HG02973 (cell line): ENCODE data around the gene DNAI4.
"Not testable (repeated sequence)": the region's sequence is repeated elsewhere in the genome, so short reads cannot be mapped to it uniquely, and the experiment has no call there.

Experiments used
- ATAC-seq: cut with Tn5 transposase; IDR thresholded peaks from one replicate; pipeline ENCODE4 v1.9.1; 2021; ENCODE audit warnings: moderate library complexity; ENCODE audit not compliant: unreplicated experiment

Gene DNAI4

GRCh38 chr1:66929999-66930822 is 5.6 kb upstream of the DNAI4 start:
- peak; percentile 55 for ATAC-seq

GRCh38 chr1:66929691-66929998 is 5.0 kb upstream of the DNAI4 start:
- no peak for ATAC-seq

DNA sequence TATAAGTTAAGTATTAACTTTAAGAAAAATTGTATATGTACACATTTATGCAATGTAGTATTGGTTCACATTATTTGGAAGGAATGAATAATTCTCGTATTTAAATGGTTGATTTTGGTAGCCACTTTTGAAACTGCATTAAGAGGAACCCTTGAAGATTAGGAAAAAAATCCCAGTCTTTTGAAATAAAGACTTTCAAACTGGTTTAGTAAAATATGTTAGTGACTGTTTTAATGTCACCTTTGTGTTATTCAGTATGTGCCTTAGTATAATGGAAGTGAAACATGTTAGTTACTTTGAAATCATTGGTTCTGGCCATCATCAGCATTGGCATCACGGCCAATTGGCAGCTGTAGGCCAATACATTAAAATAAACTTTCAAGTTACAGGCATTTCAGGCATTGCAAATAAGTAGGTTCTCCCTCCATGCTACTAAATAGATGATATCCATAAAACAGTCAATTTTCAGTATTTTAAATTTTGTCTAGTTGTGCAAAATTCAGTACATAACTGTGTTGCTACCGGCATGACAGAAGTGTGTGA is 4.6 kb upstream of the DNAI4 start:
- no peak for ATAC-seq

GRCh38 chr1:66927528-66927927 is 2.9 kb upstream of the DNAI4 start:
- no peak for ATAC-seq

DNA sequence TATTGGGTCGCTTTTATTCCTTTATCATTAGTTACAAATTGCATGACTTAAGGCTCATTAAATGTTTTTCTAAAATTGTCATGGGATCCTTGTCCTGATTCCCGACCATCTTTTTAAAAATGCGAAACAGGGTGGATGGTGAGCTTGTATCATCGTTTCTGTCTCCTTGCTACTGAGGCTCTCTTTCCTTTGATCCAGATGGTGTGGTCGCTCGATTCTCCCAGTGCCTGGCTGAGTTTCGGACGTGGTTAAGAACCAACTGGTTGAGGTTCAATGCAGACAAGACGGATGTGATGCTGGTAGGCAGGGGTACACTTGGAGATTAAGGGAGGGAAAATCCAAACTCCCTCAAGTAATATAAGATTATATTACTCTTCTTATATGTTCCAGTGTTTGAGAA is 1.3 kb upstream of the DNAI4 start:
- no peak for ATAC-seq

- peak; percentile 0 for ATAC-seq
Observed at GRCh38 chr1:66925558-66925910, 878 bp upstream of the DNAI4 start.

- ATAC-seq = no peak
Observed at GRCh38 chr1:66920543-66920942, 4.1 kb downstream of the DNAI4 start.

DNA sequence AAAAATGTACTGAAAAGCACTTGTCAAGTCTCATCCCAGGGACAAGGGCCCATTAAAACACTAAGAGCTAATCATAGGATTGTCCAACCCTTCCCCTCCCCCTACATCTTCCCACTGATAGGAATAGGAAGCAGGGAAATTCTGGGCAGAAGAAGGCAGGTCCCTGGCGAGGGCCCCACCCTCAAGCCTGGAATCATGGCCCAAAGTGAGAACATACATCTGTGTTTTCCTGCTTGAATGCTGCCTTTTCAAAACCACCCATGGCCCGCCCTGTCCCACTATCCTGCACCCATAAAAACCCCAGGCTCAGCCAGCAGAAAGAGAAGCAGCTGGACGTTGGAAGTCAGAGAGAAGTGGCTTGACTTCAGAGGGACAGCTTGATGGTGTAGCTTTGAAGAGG is 4.8 kb downstream of the DNAI4 start:
- ATAC-seq = no peak

- no peak for ATAC-seq
Observed at GRCh38 chr1:66919063-66919462, 5.6 kb downstream of the DNAI4 start.

DNA sequence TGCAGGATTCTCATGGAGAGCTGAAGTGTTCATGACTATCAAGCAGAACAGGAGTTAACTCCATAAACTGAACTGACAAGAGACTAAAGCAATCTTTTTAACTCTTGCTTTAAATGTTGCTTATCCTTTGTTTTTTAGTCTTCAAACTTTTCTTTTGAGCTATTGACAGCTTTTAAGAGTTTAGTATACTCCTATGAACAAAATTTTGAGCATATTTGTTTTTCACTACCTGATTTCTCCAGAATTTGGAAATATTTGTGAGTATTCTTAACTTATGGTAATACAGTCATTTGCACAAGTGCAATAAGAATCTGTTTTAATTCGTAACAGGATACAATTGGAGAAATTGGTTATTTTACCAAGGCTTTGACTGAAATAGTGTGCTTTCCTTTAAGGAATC is 7.2 kb downstream of the DNAI4 start:
- no peak for ATAC-seq

GRCh38 chr1:66916320-66916719 is 8.3 kb downstream of the DNAI4 start:
- no peak for ATAC-seq

DNA sequence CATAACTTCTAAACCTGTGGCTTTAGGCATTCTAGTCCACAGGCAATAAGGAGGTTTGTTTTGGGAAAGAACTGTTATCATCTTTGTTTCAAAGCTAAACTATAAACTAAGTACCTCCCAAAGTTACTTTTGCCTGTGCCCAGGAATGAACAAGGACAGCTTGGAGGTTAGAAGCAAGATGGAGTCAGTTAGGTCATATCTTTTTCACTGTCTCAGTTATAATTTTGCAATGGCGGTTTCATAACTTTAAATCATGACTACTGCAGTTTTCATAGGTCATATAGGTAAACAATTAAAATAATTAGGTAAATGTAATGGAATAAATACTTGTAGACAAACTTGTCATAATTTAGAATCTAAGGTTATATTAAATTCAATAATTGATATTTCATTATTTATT is 9.5 kb downstream of the DNAI4 start:
- not testable (repeated sequence) for ATAC-seq

DNA sequence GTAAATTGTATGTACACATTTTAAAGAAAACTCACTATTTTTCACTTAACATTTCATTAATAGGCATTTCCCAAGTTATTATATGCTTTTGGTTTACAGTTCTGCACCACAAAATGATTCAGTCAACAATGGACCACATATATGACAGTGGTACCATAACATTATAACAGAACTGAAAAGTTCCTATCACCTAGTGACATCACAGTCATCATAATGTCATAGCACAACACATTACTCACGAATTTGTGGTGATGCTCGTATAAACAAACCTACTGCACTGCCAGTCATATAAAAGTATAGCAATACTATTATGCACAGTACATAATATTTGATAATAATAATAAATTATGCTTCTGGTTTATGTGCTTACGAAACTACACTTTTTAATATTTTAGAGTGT is 30.9 kb downstream of the DNAI4 start:
- ATAC-seq = no peak

DNA sequence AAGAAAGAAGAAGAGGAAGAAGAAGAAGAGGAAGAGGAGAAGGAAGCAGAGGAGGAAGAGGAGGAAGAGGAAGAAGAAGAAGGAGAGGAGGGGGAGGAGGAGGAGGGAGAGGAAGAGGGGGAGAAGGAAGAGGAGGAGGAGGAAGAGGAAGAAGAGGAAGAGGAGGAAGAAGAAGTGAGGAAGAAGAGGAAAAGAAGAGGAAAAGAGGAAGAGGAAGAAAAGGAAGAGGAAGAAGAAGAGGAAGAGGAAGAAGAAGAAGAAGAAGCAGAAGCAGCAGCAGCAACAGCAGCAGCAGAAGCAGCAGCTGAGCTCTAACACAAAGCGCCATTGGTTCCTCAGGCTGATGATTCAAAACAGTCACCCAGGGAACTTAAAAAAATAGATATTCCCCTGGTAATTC is 34.0 kb downstream of the DNAI4 start:
- ATAC-seq = no peak

- no peak for ATAC-seq
Observed at GRCh38 chr1:66889030-66889429, 35.6 kb downstream of the DNAI4 start.

GRCh38 chr1:66876664-66877063 is 48.0 kb downstream of the DNAI4 start:
- ATAC-seq = no peak

DNA sequence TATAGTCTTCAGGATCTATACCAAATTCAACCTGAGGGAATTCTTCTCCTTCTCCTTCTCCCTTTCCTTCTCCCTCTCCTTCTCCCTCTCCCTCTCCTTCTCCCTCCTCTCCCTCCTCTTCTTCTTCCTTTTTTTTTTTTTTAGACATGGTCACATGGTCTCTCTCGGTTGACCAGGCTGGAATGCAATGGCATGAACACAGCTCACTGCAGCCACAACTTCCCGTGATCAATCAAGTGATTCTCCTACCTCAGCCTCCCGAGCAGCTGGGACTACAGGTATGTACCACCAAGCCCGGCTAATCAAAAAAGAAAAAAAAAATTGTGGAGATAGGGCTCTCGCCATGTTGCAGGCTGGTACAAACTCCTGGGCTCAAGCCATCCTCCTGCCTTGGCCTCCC is 51.5 kb downstream of the DNAI4 start:
- ATAC-seq = no peak

- not testable (repeated sequence) for ATAC-seq
Observed at GRCh38 chr1:66872024-66872423, 52.6 kb downstream of the DNAI4 start.

DNA sequence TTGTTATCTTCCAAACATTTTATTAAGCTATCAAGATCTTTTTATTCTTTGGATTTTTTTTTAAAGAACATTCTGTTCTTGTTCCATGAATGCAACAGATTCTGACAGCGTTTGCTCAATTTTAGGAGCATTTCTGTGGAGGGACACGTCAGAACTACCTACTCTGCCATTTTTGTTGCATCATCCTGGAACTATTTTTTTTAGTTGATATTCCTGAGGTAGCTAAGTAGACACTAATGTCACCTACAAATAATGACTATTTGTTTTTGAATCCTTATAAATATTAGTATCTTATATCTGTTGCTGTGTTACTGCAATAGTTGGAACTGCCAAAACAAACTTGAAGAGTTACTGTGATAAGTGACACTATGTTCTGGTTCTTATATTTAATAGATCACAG is 57.2 kb downstream of the DNAI4 start:
- no peak for ATAC-seq

- no peak for ATAC-seq
Observed at GRCh38 chr1:66860529-66860928, 64.1 kb downstream of the DNAI4 start.

- ATAC-seq = no peak
Observed at GRCh38 chr1:66853379-66853778, 71.3 kb downstream of the DNAI4 start.

GRCh38 chr1:66852870-66853269 is 71.8 kb downstream of the DNAI4 start:
- ATAC-seq = no peak

GRCh38 chr1:66850989-66851388 is 73.7 kb downstream of the DNAI4 start:
- ATAC-seq = no peak
